Measurements from ENCODE around the gene EFCAB10.
A peak's percentile ranks its signal among the peaks of the same experiment; 100 is the strongest.
"Not testable (repeated sequence)": the region's sequence is repeated elsewhere in the genome, so short reads cannot be mapped to it uniquely, and the experiment has no call there.

The EFCAB10 gene

DNA sequence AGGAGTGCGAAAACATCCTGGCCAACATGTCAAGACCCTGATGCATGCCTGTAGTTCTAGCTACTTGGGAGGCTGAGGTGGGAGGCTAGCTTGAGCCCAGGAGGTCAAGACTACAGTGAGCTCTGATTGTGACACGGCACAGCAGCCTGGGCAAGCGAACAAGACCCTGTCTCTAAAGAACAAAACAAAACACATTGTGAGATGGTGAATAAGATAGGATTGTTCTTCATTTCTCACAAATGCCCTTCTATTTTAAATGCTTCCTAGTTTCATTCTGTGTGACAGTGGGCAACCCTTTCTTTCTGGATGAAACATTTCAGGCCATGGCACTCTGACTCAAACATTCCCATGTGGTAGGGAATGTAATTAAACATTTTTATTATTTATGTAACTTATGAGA lies 13.5 kb downstream of the EFCAB10 start:
- no peak for DNase-seq (ENCODE audit: insufficient read length)
- TF ChIP-seq POLR2A (IDR thresholded peaks at IDR 0.05; ENCODE audit: low read depth, low read length) (no peak), TAF1 (IDR thresholded peaks at IDR 0.05; ENCODE audit: borderline replicate concordance, low read depth, low read length) (no peak), POLR2AphosphoS5 (IDR thresholded peaks at IDR 0.05; ENCODE audit: low read depth, low read length) (no peak)
- no peak for FAIRE-seq

DNA sequence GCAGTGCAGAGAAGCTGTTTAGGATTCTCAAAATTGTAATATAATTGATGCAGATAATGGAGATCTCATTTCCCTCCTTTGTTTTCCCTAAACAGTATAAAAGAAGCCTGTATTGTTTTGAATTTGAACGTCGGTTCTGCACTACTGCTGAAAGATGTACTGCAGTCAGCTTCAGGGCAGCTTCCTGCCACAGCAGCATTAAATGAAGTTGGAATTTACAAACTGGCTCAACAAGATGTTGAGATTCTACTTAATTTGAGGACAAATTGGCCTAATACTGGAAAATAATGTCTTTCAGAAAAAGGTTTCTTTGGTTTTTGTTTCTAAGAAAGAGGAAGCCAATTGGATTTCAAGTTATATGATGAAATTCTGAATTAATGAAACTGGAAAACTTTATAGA lies 14.3 kb downstream of the EFCAB10 start:
- no peak for DNase-seq (ENCODE audit: insufficient read length)
- FAIRE-seq: no peak
- no peak for TF ChIP-seq TAF1 (IDR thresholded peaks at IDR 0.05; ENCODE audit: borderline replicate concordance, low read depth, low read length)

GRCh38 chr7:105565190-105565589 lies 16.1 kb downstream of the EFCAB10 start:
- FAIRE-seq (no peak), DNase-seq (ENCODE audit: insufficient read length) (no peak)
- no peak for TF ChIP-seq POLR2A (IDR thresholded peaks at IDR 0.05; ENCODE audit: low read depth, low read length)

DNA sequence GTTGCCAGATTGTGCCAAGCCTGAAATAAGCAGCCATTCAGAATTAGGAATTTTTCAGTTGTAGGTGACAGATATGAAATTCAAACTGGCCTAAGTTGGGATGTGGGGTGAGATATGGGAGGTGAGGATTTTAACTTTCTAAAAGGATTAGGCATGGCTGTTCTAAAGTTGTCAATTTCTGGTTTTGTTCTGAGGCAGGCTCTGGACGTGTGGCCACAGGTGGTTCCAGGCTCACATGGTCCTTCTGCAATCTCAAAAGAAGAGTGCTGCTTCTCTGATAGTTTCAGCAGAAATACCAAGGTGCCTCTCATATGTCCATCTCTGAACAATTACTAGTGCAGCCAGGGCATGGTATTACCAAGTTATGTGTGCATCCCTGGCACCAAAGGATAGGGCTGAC lies 21.4 kb downstream of the EFCAB10 start:
- no peak for TF ChIP-seq POLR2A (IDR thresholded peaks at IDR 0.05; ENCODE audit: low read depth, low read length)
- no peak for TF ChIP-seq TAF1 (IDR thresholded peaks at IDR 0.05; ENCODE audit: borderline replicate concordance, low read depth, low read length)
- TF ChIP-seq POLR2AphosphoS5 (IDR thresholded peaks at IDR 0.05; ENCODE audit: low read depth, low read length): no peak
- DNase-seq (ENCODE audit: insufficient read length) (no peak), FAIRE-seq (no peak)

GRCh38 chr7:105538339-105538738 lies 43.0 kb downstream of the EFCAB10 start:
- FAIRE-seq (no peak), DNase-seq (ENCODE audit: insufficient read length) (no peak)
- no peak for TF ChIP-seq POLR2AphosphoS5 (IDR thresholded peaks at IDR 0.05; ENCODE audit: low read depth, low read length)
- no peak for TF ChIP-seq POLR2A (IDR thresholded peaks at IDR 0.05; ENCODE audit: low read depth, low read length)
- no peak for TF ChIP-seq TAF1 (IDR thresholded peaks at IDR 0.05; ENCODE audit: borderline replicate concordance, low read depth, low read length)

DNA sequence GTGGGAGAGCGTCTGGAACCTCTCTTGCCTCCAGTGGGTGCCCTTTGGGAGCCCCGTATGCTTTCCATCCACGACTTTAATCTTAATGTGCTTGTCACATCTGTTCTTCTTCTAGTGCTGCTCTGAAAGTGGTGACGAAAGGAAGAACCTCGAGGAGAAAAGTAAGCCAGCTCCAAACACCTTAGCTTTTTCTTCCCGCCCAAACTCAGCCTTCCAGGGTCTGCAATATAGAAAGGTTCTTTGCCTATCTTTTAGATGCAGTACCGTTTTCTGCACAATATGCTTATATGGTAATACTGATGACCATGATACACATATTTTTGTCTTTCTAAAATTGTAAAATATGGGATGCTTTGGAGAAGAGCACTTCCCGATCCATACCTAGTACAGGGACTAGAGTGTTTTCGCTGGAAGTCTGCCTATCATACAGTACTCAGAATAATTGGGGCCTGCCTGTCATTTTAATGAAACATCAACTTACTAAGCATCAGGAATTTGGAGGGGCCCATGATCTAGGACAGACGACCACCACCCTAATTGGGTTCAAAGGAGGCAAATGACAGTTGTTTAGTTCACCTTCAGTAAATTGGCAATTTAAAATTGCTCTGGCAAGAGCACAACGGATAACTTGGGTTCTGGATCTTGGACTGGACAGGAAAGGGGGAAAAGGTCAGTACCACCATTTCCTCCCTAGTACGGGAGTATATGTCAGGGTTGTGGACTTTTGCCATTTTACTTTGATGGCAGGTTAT lies 48.4 kb downstream of the EFCAB10 start:
- FAIRE-seq: no peak
- DNase-seq (ENCODE audit: insufficient read length): no peak
- TF ChIP-seq TAF1 (IDR thresholded peaks at IDR 0.05; ENCODE audit: borderline replicate concordance, low read depth, low read length): no peak
- no peak for TF ChIP-seq POLR2AphosphoS5 (IDR thresholded peaks at IDR 0.05; ENCODE audit: low read depth, low read length)
- no peak for TF ChIP-seq POLR2A (IDR thresholded peaks at IDR 0.05; ENCODE audit: low read depth, low read length)

GRCh38 chr7:105531792-105532671 lies 49.3 kb downstream of the EFCAB10 start, which contains the start of gene RINT1:
TSS of gene RINT1 (plus strand) at chr7:105532201. CDS start at chr7:105532316, 115 bp downstream.
- TF ChIP-seq TAF1 (IDR thresholded peaks at IDR 0.05; ENCODE audit: borderline replicate concordance, low read depth, low read length): peak; percentile 95
- TF ChIP-seq POLR2A (IDR thresholded peaks at IDR 0.05; ENCODE audit: low read depth, low read length): peak; percentile 99
- peak; percentile 98 for TF ChIP-seq POLR2AphosphoS5 (IDR thresholded peaks at IDR 0.05; ENCODE audit: low read depth, low read length)
- FAIRE-seq (peak; percentile 95), DNase-seq (ENCODE audit: insufficient read length) (peak; percentile 80)

DNA sequence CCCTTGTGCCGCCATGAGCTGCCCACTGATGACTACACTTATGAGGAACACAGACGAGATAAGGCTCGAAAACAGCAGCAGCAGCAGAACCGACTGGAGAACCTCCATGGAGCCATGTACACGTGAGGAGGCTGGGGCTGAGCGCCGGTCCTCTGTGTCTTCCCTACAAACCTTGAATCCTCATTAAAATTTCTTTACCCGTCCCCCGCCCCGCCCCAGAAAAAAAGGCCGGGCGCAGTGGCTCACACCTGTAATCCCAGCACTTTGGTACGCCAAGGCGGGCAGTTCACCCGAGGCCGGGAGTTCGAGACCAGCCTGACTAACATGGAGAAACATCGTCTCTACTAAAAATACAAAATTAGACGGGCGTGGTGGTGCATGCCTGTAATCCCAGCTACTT lies 50.7 kb downstream of the EFCAB10 start:
- TF ChIP-seq POLR2AphosphoS5 (IDR thresholded peaks at IDR 0.05; ENCODE audit: low read depth, low read length) (no peak), TAF1 (IDR thresholded peaks at IDR 0.05; ENCODE audit: borderline replicate concordance, low read depth, low read length) (no peak), POLR2A (IDR thresholded peaks at IDR 0.05; ENCODE audit: low read depth, low read length) (no peak)
- FAIRE-seq (no peak), DNase-seq (ENCODE audit: insufficient read length) (no peak)

- TF ChIP-seq POLR2A (IDR thresholded peaks at IDR 0.05; ENCODE audit: low read depth, low read length) (no peak), POLR2AphosphoS5 (IDR thresholded peaks at IDR 0.05; ENCODE audit: low read depth, low read length) (no peak), TAF1 (IDR thresholded peaks at IDR 0.05; ENCODE audit: borderline replicate concordance, low read depth, low read length) (no peak)
- FAIRE-seq: no peak
- DNase-seq (ENCODE audit: insufficient read length): no peak
Measured at GRCh38 chr7:105530126-105530525, 51.2 kb downstream of the EFCAB10 start.

GRCh38 chr7:105527737-105528136 lies 53.6 kb downstream of the EFCAB10 start:
- FAIRE-seq; DNase-seq (ENCODE audit: insufficient read length): not testable (repeated sequence)

GRCh38 chr7:105524840-105525239 lies 56.5 kb downstream of the EFCAB10 start:
- FAIRE-seq (no peak), DNase-seq (ENCODE audit: insufficient read length) (no peak)
- TF ChIP-seq POLR2AphosphoS5 (IDR thresholded peaks at IDR 0.05; ENCODE audit: low read depth, low read length) (no peak), TAF1 (IDR thresholded peaks at IDR 0.05; ENCODE audit: borderline replicate concordance, low read depth, low read length) (no peak), POLR2A (IDR thresholded peaks at IDR 0.05; ENCODE audit: low read depth, low read length) (no peak)

DNA sequence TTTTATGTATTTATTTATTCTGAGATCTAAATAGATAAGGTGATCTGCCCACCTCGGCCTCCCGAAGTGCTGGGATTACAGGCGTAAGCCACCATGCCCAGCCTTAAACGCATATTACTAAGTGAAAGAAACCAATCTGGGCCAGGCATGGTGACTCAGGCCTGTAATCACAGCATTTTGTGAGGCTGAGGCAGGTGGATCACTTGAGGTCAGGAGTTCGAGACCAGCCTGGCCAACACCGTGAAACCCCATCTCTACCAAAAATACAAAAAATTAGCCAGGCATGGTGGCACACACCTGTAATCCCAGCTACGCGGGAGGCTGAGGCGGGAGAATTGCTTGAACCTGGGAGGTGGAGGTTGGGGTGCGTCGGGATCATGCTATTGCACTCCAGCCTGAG lies 56.9 kb downstream of the EFCAB10 start:
- not testable (repeated sequence) for FAIRE-seq; DNase-seq (ENCODE audit: insufficient read length)
